NT2/D1 (cell line): Measurements from ENCODE around the gene PIGS.

Experiments used
- SUZ12 ChIP-seq: IDR thresholded peaks from 2 replicates; pipeline ENCODE4 v1.6.1; 2011; ENCODE audit not compliant: insufficient read length, insufficient read depth; ENCODE audit errors: extremely low read depth
- ZNF274 ChIP-seq: IDR thresholded peaks from 2 replicates; pipeline ENCODE4 v1.6.1; 2011; ENCODE audit warnings: mild to moderate bottlenecking, low read depth, low read length

GRCh38 chr17:28598799-28599310 lies 27.5 kb upstream of the PIGS start, which contains the start of gene SPAG5:
- no peak for TF ChIP-seq ZNF274
- TF ChIP-seq SUZ12: no peak
